Islet of Langerhans (tissue), 1 donor: ENCODE results near the gene ZNF792.
"Not testable (repeated sequence)": the region's sequence is repeated elsewhere in the genome, so short reads cannot be mapped to it uniquely, and the experiment has no call there.

Experiments
- FAIRE-seq: peaks from one replicate; lab custom pipeline; 2011; peaks lifted over from hg19 to GRCh38; lab: Jason Lieb, UNC

Gene ZNF792

DNA sequence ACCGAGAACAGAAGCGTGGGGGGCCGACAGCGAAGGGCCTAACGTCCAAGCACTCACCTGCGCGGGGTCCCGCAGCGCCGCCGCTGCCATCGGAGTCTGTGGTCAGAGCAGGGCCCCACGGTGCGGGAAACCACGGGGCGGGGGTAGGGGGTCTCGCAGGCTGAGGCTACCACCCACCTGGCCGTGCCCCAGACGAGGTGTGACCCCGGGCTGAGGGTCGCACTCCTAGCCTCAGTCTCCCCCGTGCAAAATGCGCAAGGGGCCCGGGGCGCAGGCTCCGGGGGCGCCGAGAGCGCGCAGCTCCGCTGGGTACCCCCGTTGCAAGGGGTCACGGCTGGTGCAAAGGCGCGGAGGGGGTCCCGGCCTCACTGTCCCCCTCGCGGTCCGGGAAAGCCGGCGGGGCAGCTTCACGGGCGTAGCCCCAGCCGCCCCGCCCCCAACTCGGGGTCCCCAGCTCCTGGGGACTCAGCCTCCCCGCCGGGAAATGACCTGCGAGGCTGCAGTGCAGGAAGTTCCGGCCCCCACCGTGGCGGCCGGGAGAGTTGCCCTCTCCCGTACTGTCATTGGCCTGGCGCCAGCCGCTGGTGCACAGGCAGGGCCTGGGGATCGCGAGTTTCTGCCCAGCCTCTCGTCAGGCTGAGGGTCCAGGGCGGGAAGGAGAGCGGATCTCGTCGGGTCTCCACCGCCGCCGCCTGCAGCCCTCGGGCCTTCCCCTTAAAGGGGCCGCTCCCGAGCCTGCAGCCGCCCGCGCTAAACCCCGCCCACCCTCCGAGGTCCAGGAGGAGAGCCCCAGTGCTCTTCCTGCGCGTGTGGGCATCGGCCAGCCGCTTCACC, at the start of gene ZNF792:
Gene ZNF792, minus strand, starts transcription at position 657 of the 834 bp plus-strand sequence. Its CDS starts 567 bp downstream, at position 90.
- FAIRE-seq = no peak

DNA sequence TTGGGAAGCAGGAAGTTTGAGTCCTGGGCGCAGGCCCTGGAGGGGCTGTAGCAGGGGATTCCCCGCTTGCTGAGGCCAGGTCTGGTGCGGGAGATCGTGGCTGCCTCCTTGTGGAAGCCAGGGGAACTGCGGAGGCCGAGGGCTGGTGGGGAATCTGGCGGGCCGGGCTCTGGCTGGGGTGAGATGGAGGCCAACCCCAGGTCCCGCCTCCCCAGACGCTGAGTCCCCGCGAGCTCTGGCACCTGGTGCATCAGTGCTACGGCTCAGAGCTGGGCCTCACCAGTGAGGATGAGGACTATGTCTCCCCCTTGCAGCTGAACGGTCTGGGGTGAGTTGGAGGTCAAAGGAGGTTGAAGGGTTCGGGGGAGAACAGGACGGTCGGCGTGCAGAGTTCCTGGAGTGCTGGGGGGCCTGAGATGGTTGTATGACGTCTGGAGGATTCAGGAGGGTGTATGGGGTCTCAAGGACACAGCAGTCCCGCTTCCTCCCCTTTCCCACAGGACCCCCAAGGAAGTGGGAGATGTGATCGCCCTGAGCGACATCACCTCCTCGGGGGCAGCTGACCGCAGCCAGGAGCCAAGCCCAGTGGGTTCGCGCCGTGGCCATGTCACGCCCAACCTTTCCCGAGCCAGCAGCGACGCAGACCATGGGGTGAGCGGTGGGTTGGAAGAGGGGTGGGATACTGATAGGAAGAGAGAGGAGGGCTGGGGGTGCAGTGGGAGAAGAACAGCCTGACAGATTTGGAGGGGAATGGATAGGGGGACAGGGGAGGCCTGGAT, 49.2 kb upstream of the ZNF792 start:
- FAIRE-seq = no peak

- FAIRE-seq = no peak
These were observed 48.0 kb upstream of the ZNF792 start for GRCh38 chr19:35011737-35012682.

DNA sequence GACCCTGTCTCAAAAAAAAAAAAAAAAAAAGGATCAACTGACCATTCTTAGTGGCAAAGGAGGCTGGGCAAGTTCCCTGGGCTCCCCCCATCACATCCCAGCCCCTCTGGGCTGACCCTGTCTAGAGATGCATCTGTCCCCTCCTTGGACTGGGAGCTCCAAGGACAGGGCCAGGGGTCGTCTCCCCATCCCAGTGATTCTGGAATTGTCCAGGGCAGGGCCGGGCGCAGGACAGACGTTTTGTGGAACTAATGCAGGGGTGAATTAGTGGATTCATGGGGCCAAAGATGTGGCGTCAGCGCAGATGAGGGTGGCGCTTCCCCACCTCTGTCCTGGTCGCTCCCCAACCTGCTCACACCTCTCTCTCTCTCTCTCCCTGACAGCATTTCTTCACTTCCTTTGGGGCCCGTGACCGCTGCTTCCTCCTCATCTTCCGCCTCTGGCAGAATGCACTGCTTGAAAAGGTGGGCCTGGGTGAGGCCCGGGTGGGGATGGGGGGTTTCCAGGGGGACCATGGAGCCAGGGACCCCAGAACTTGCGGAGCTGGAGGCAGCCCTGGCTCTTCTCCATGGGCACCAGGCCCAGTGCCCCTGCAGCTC, 47.2 kb upstream of the ZNF792 start:
- FAIRE-seq = no peak

DNA sequence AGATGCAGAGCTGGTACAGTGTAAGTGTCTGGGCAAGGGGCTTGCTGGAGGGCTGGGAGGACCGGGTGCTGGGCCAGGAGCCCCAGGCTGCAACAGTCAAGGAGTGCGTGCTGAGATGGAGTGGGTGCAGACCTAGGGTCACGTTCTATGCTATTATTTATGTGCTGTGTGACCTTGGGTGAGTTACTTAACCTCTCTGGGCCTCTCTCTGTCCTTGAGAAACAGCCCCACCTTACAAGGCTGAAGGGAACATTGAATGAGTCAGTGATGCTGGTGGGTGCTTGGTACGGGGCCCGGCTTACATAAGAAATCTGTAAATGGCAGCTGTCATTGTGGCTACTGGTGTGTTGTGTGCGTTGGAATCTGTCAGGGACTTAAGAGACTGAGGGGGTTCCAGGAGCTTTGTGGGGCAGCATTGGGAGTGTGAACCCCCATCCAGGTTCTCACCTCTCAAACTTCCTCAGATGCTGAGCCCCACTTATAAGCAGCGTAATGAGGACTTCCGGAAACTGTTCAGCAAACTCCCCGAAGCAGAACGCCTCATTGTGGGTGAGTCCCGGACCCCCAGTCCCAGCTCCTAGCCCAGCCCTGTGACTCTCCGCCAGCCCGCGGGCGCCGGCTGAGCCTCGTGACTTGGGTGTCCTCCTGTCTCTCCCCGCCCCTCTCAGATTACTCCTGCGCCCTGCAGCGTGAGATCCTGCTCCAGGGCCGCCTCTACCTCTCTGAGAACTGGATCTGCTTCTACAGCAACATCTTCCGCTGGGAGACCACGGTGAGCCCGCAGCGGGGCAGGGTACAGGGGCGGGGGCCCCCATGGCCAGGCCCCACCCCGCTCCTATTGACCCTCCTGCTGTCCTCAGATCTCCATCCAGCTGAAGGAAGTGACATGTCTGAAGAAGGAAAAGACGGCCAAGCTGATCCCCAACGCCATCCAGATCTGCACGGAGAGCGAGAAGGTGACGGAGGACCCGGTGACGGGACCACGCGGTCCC, 45.7 kb upstream of the ZNF792 start:
- no peak for FAIRE-seq

DNA sequence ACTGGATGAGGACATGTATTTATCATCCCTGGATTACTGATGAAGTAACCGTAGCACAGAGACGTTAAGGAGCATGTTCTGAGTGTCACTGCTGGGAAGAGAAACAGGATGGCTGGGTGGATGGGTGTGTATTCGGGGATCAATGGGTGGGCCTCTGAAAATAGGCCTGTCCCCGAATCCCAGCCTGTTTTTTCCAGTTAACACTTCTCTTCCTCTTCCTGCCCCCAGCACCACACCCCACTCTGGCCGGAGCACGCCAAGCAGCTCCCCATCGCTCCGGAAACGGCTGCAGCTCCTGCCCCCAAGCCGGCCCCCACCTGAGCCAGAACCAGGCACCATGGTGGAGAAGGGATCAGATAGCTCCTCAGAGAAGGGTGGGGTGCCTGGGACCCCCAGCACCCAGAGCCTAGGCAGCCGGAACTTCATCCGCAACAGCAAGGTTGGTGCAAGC, 44.9 kb upstream of the ZNF792 start:
- no peak for FAIRE-seq

DNA sequence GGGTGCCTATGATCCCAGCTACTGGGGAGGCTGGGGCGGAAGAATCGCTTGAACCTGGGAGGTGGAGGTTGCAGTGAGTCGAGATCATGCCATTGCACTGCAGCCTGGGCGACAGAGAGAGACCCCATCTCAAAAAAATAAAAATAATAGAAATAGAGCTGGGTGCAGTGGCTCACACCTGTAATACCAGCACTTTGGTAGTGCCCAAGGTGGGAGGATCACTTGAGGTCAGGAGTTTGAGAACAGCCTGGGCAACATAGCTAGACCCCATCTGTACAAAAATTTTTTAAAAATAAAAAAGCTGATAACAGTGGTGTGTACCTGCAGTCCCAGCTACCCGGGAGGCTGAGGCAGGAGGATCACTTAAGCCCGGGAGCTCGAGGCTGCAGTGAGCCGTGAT, 43.4 kb upstream of the ZNF792 start:
- not testable (repeated sequence) for FAIRE-seq

DNA sequence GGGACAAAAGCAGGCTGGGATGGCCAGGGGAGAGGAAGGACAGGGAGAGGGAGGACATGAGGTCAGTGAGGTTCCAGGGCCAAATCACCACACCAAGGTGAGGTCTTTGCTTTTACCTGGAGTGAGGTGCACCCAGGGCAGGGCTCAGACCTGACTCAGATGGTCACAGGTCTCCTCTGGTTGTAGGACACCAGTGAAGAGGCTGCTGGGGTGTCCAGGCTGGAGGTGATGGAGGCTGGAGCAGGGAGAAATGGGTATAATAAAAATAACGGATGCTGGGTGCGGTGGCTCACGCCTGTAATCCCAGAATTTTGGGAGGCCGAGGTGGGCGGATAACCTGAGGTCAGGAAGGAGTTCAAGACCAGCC, 43.0 kb upstream of the ZNF792 start:
- FAIRE-seq = no peak

DNA sequence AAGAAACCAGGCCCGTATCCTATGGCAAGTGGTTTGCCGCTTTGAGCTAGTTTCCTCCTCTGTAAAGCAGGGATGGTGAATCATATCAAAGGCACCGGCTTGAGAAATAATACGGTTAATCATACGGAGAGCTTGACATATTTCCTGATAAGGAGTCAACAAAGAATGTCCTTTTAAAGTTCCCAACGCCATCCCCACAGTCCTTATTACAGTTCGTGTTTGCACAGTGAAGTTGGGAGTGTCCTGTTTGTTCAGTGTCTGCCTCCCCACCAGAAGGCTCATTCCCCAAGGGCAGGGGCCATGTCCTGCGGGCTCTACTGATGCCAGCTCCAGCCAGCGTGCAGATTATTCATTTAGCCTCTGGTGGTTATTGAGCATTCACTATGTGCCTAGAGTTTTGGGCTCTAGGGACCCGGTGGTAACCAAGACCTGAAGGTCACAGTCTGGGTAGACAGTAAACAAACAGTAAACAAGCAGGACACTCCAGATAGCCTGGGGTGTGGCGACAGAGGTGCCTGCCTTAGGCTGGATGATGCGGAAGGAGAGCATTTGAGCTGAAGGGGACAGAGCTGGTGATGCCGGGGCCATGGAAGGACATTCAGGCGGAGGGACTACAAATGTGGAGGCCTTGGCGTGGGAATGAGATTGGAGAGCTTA, 42.4 kb upstream of the ZNF792 start:
- FAIRE-seq = no peak

DNA sequence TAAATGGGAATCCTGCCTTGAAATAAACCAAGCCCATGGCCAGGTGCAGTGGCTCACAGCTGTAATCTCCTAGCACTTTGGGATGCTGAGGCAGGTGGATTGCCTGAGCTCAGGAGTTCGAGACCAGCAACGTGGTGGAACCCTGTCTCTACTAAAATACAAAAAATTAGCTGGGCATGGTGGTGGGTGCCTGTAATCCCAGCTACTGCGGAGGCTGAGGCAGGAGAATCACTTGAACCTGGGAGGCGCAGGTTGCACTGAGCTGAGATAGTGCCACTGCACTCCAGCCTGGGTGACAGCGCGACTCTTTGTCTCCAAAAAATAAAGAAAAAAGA, 41.9 kb upstream of the ZNF792 start:
- FAIRE-seq = not testable (repeated sequence)

DNA sequence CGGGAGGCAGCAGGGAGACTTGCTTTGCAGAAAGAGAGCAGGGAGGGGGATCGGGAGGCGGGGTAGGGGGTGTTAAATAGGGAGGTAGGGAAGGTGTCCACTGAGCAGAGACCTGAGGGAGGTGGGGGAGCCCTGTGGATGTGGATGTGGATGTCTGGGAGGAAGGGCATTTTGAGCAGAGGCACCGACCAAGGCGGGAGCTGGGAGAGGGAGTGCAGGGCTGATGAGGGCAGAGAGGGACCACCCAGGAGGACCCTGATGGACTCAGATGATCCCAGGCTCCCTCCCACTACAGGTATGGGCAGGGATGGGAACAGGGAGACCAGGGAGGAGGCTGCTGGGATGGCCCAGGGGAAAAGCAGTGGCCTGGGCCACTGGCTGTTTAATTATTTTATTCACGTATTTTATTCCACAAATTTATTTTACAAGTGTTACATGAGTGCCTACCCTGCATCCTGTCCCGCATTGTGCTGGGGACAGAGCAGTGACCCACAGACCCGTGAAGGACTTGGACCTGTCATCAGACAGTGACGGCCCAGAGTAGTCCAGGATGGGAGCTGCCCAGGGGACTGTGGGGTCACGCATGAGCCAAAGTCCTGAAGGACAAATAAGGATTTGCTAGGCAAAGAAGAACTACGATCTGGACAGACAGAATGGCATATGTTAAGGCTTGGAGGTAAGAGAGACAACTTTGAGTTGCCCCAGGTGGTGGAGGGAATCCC, 41.4 kb upstream of the ZNF792 start:
- no peak for FAIRE-seq

GRCh38 chr19:35004517-35005255, 40.7 kb upstream of the ZNF792 start:
- no peak for FAIRE-seq

- no peak for FAIRE-seq
These were observed 38.1 kb upstream of the ZNF792 start for GRCh38 chr19:35002037-35002535.

- peak; percentile 36 for FAIRE-seq
These were observed 36.8 kb upstream of the ZNF792 start for GRCh38 chr19:35000647-35001501.

DNA sequence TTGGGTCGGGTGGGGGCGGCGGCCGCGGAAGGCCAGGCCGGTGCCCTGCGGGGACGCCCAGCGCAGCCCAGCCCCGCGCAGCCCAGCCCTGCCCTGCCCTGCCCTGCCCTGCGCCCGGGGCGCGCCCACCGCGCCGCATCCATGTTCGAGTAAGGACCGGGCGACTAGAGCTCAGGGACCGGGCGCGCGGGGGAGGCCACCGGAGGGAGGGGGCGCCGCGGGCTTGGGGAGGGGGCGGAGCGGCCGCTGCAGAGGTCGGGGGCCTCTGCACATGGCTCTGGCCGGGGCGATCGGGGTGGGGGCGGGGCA, 36.3 kb upstream of the ZNF792 start:
- no peak for FAIRE-seq

DNA sequence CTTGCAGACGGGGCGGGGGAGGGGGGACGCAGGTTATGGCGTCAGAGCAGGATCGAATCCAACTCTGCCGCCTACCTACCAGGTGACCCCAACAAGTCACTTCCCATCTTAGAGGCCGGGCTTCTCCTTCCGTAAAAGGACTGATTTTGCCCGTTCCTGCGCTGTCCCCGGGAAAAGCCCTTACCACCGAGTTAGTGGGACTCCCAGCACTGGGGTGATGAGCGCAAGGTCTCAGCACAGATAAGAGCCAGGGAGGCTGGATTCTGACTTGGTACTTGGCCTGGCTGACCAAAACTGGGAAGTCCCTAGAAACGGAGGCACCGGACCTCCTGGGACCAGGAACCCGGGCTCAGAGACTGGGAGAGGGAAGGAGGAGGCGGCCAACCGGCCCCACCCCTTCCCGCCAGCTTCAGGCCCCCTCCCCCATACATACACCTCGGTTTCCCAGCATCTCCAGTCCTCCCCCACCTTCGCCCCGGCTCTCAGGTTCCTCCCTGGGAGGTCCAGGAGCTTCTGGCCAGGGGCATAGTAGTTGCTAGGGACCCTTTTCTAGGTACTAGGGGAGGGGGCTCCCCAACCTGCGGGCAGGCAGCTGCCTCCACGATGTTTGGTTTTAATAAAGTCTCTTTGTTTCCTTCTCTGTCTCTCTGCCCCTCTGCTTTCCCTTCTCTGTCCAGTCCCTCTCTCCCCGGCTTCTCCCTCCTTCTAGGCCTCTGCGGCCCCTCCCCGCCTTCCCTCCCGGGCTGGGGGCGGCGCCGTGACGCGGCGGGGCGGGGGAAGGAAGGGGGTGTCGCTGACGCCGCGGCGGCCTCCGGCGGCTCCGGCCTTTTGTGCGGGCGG, 35.7 kb upstream of the ZNF792 start, which contains the start of gene GRAMD1A:
Gene GRAMD1A, plus strand, starts transcription at position 826 of the 840 bp plus-strand sequence. CDS start 156 bp downstream, outside the sequence.
- no peak for FAIRE-seq
